Measurements from ENCODE around the gene MAP3K13.

GRCh38 chr3:185328324-185329004 lies 34.5 kb upstream of the MAP3K13 start:
- TF ChIP-seq, protein P1, sequence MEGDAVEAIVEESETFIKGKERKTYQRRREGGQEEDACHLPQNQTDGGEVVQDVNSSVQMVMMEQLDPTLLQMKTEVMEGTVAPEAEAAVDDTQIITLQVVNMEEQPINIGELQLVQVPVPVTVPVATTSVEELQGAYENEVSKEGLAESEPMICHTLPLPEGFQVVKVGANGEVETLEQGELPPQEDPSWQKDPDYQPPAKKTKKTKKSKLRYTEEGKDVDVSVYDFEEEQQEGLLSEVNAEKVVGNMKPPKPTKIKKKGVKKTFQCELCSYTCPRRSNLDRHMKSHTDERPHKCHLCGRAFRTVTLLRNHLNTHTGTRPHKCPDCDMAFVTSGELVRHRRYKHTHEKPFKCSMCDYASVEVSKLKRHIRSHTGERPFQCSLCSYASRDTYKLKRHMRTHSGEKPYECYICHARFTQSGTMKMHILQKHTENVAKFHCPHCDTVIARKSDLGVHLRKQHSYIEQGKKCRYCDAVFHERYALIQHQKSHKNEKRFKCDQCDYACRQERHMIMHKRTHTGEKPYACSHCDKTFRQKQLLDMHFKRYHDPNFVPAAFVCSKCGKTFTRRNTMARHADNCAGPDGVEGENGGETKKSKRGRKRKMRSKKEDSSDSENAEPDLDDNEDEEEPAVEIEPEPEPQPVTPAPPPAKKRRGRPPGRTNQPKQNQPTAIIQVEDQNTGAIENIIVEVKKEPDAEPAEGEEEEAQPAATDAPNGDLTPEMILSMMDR (IDR thresholded peaks at IDR 0.05; ENCODE audit: poor library complexity): no peak
- TF ChIP-seq EZH2 (IDR thresholded peaks at IDR 0.05; ENCODE audit: borderline replicate concordance) (no peak), EZH2phosphoT487 (IDR thresholded peaks at IDR 0.05; ENCODE audit: low read depth, severe bottlenecking, unreplicated experiment) (no peak)

Data from hepatocyte (in vitro differentiated cells).